ENCODE measurements around the gene SLC17A9.

Gene SLC17A9

DNA sequence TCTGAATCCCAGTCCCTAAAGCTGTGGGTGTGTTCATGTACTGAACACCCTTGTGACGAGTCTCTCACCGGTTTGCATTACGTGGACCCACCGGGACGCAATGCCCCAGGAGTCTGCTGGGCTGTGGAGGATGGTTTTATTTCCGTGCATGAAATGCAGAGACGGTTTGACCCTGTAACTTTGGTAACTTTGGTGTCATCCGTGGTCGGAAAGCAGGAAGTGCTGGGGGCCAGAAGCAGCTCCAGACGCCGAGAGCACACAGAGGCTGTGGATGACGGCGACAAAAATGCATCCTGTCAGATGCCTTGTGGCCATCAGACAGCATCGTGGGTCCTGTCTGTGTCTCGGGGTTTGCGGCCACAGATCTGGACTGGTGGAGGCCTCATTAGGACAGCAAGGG, 47.1 kb downstream of the SLC17A9 start:
- no peak for DNase-seq (ENCODE audit: low read depth in 2 of 3, low spot score in 2 of 3)

DNA sequence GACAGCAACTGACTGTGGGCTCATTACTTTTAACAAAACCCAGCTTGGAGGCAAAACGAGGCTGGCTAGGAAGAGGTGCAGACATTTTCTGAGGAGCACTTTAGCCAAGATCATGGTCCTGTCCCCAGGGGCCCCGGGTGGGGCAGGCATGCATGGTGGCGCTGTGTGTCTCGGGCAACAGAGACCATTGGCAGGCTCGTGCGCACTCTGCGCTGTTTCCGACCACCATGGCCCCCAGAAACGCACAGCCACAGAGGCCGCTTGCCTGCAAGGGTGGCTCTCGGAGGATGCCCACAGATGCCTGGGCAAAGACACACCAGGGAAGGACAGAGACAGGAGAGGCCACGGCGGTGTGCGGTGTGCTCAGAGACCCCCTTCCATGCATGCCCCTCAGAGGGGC, 47.5 kb downstream of the SLC17A9 start:
- DNase-seq (ENCODE audit: low read depth in 2 of 3, low spot score in 2 of 3): no peak

- no peak for DNase-seq (ENCODE audit: low read depth in 2 of 3, low spot score in 2 of 3)
Observed at GRCh38 chr20:63000958-63001357, 48.4 kb downstream of the SLC17A9 start.

DNA sequence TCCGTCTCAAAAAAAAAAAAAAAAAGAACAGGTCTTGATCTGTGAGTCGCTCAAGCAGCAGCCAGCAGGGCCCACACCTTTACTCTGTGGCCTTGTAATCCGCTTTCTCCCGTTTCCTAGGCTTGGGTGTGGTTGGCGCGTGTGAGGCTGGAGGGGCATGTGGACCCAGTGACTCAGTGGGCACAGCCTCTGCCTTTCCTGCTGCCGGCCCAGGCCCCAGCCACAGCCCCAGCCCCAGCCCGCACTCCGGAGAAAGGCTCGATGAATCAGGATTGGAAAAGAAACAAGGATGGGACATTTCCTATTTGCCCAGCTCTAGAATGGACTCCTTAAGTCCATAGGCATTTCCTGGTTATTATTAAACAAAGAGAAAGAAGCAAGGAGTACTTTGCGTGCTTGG, 50.0 kb downstream of the SLC17A9 start:
- no peak for DNase-seq (ENCODE audit: low read depth in 2 of 3, low spot score in 2 of 3)

DNA sequence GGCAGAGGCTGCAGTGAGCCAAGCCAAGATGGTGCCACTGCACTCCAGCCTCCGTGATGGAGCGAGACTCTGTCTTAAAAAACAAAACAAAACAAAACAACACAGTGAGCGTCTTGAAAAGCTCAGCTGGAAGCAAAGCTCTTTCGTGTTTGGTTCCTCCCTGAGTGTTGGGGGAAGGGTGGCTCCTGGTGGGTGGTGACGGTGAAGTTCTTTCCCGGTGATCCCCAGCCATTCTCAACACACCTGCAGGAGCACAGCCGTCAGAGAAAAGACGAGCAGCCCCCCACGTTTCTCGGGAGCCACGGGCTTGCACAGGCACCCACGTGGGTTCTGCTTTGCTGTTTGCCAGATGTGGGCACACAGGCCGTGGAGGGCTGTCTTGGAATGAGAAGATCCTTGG, 51.0 kb downstream of the SLC17A9 start:
- no peak for DNase-seq (ENCODE audit: low read depth in 2 of 3, low spot score in 2 of 3)

DNA sequence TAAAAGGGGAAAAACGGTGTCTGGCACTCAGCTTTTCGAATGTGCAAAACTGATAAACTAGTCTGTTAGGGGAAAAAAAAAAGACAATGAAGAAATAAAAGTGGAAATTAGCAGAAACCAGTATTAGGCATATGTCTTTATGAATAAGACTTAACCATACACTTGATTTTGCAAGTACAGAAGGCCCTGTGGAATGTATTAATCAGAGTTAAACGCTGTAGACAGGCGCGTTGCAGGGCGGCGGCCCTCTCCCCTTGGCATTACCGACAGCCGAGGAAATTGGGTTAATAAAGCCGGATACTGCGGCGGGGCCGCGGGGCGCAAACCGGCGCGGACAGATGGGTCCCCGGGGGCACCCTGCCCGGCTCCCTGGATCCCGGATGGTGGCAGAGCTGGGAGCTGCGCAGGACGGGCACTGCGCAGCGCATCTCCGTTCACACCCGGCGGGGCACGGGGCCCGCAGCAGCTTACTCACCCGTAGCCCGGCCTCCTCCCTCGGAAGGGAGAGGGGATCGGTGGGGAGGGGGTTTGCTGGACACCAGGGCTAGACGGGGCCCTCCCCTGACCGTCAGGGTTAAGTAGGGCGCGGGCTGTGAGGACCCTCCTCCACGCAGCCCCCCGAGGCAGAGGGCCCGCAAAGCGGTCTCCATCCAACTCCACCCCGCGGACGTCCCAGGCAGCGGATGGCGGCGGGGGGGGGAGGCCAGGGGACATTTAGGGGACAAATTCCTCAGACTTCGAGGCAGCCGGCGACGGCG, 52.3 kb downstream of the SLC17A9 start:
- no peak for DNase-seq (ENCODE audit: low read depth in 2 of 3, low spot score in 2 of 3)

- no peak for DNase-seq (ENCODE audit: low read depth in 2 of 3, low spot score in 2 of 3)
Observed at GRCh38 chr20:63005365-63005861, 52.9 kb downstream of the SLC17A9 start.

GRCh38 chr20:63005862-63006539, 53.5 kb downstream of the SLC17A9 start:
- no peak for DNase-seq (ENCODE audit: low read depth in 2 of 3, low spot score in 2 of 3)

GRCh38 chr20:63006540-63007359, 54.2 kb downstream of the SLC17A9 start, which contains the start of gene BHLHE23:
Gene BHLHE23, minus strand, starts transcription at chr20:63006964. Its CDS starts 190 bp downstream, at chr20:63006774.
- DNase-seq (ENCODE audit: low read depth in 2 of 3, low spot score in 2 of 3): no peak

DNA sequence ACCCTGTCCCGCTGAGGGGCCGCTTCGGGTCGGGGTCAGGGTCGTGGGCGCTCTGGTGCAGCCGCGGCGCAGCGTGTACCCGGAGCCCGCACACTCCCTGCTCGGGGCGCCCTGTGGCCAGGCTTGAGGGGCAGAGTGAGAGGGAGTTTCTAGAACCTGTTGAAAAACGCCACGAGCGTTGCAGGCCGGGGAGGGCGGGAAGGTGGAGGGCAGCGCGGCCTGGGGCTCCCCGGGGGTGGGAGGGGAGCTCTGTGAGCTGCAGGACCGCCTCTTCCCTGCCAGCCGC, 54.8 kb downstream of the SLC17A9 start:
- no peak for DNase-seq (ENCODE audit: low read depth in 2 of 3, low spot score in 2 of 3)

DNA sequence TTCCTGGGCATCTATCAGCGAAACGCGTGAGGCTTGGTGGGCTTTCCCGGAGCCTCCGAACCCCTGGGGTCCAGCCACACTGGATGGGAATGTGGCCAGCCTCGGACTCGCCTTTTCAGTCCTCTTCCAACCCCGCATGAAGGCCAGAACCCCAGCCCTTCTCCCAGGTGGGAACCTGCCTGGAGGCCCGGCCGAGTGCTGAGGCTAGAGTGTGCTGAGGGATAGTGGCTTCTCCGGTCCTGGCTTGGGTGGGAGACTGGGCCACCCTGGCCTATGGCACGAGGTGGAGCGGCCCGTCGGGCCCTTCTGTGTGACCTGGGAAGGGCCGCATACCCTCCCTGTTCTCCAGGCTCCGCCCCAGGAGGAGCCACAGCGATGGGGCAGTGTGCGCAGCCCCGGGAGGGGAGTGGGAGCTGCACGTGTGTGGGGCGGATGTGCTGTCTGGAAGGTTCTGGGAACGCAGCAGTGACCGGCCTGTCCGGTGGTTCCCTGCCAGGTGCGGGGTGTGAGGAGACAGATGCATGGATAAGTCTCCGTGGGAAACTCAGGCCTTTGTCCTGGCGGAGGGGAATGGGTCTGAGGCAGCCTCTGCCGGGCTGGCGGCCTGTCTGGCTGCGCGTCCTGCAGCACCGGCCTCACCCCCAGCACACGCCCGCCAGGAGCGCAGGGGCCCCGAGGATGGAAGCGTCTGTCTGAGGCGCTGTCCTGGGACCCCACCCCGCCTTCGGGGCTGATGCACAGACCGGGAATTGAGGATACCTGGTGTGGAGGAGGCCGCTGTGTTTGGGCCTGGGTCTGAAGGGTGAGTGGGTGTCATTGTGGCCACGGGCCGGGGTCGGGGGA, 55.4 kb downstream of the SLC17A9 start:
- no peak for DNase-seq (ENCODE audit: low read depth in 2 of 3, low spot score in 2 of 3)

- DNase-seq (ENCODE audit: low read depth in 2 of 3, low spot score in 2 of 3): no peak
Observed at GRCh38 chr20:63008541-63009044, 56.1 kb downstream of the SLC17A9 start.

- peak; percentile 59 to 87 (median 81) for DNase-seq (ENCODE audit: low read depth in 2 of 3, low spot score in 2 of 3)
Observed at GRCh38 chr20:63009045-63009961, 56.8 kb downstream of the SLC17A9 start.

DNA sequence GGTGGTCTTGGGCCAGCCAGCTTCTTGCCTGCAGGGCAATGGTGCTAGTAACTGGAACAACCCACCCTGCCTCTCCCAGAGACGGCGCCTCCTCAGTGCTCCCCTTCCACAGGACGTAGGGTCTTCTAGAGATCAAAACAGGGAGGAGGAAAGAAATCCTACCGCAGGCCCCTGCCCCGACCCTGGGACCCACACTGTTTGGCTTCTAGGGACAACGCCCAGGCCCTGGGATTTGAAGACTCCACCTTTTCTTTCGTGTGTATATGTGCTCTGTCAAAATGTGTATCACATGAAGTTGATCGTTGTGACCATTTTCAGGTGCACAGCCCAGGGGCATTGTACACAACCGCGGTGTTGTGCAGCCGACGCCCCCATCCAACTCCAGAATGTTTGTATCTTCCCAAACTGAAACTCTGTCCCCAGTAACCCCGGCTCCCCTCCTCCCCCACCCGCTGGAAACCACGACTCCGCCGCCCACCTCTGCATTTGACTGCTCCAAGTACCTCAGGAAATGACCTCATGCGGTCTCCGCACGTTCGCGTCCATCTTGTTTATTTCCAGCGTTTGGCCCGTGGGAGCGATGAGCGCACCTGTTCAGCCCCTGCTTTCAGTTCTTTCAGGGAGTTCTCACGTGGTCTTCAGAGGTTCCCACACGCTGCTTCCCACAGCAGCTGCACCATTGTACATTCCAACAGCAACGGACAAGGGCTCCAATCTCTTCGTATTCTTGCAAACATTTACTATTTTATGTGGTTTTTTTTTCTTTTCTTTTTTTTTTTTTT, 57.7 kb downstream of the SLC17A9 start:
- peak; percentile 33 to 52 (median 42) for DNase-seq (ENCODE audit: low read depth in 2 of 3, low spot score in 2 of 3)

GRCh38 chr20:63011798-63012197, 59.3 kb downstream of the SLC17A9 start:
- DNase-seq (ENCODE audit: low read depth in 2 of 3, low spot score in 2 of 3): no peak

- no peak for DNase-seq (ENCODE audit: low read depth in 2 of 3, low spot score in 2 of 3)
Observed at GRCh38 chr20:63013207-63013606, 60.7 kb downstream of the SLC17A9 start.

DNA sequence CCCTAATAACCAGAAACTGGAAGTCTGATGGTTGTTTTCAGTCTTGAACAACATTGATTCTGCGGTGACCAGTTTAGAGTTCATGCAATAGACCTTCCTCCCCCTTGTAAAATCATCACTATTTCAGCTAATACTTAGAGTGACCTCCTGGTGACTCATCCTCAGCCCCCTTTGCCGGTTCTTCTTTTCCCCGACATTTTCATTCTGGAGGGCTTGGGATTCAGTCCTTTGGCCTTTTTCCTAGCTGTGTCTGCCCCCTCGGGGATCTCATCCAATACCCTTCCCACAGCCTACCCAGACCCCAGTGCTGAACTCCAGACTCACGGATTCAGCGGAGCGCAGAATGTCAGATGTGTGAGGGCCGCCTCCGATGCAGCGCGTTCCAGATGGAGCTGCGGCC, 61.8 kb downstream of the SLC17A9 start:
- DNase-seq (ENCODE audit: low read depth in 2 of 3, low spot score in 2 of 3): no peak

- DNase-seq (ENCODE audit: low read depth in 2 of 3, low spot score in 2 of 3): no peak
Observed at GRCh38 chr20:63014710-63015109, 62.2 kb downstream of the SLC17A9 start.

DNA sequence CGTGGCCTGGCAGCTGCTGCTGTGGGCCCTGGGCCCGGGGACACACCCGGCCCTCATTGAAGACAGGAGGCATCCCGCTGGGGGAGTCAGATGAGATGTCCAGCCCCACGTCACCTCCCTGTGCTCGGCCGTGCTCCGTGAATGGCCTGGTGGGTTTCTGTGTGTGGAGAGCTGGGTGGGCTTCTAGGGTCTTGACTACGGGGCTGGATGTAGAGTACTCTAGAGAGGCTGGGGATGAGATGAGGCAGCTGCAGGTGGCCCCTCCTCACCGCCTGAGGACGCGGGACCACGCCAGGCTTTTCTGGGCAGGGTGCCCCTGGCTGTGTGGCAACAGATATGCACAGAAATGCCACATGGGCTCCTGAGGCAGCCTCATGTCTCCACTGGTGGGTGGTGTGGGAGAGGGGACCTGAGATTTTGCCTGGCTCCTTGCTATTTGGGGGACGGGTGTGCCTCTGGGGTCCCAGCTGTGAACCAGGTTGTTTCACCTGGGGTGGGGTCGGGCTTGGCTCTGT, 62.7 kb downstream of the SLC17A9 start:
- DNase-seq (ENCODE audit: low read depth in 2 of 3, low spot score in 2 of 3): no peak
